AG09309 (cell line): Measurements from ENCODE around the gene CNTN4.

Experiments used
- DNase-seq: peaks from one replicate; pipeline ENCODE4 v3.0.0-alpha.2; 2010; ENCODE audit warnings: low read depth
- H3K4me3 ChIP-seq: 2 replicates; pipeline ENCODE4 v1.5.1; 2011; ENCODE audit warnings: mild to moderate bottlenecking, low read depth, low read length, moderate library complexity; ENCODE audit not compliant: control insufficient read depth
- TF ChIP-seq, protein P1 (sequence below): IDR thresholded peaks from 2 replicates; pipeline ENCODE4 v1.5.1; 2011; ENCODE audit warnings: mild to moderate bottlenecking, low read depth, low read length, inconsistent platforms; ENCODE audit not compliant: insufficient read depth, control insufficient read depth; ENCODE audit errors: missing control alignments

CNTN4 gene

DNA sequence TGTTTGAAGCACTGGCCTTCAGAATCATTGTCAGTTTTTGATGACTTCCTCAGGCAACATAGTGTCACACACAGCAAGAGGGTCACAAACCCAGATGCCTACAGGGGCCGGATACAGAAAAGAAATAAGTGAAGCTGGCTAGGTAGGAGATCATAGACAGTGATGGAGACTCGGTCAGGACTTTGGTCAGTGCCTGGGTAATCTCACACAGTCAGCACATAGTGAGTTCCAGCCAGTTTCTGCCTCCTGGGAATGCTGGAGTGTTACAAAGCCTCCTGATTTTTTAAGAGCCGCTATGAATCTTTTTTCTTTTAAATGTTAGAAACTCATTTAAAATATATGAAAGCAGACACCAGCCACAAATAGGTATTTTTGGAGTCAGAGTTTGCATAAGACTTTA is 612.4 kb downstream of the CNTN4 start:
- TF ChIP-seq, protein P1, sequence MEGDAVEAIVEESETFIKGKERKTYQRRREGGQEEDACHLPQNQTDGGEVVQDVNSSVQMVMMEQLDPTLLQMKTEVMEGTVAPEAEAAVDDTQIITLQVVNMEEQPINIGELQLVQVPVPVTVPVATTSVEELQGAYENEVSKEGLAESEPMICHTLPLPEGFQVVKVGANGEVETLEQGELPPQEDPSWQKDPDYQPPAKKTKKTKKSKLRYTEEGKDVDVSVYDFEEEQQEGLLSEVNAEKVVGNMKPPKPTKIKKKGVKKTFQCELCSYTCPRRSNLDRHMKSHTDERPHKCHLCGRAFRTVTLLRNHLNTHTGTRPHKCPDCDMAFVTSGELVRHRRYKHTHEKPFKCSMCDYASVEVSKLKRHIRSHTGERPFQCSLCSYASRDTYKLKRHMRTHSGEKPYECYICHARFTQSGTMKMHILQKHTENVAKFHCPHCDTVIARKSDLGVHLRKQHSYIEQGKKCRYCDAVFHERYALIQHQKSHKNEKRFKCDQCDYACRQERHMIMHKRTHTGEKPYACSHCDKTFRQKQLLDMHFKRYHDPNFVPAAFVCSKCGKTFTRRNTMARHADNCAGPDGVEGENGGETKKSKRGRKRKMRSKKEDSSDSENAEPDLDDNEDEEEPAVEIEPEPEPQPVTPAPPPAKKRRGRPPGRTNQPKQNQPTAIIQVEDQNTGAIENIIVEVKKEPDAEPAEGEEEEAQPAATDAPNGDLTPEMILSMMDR = no peak
- H3K4me3 ChIP-seq = no peak overlapping the region
- no peak for DNase-seq

DNA sequence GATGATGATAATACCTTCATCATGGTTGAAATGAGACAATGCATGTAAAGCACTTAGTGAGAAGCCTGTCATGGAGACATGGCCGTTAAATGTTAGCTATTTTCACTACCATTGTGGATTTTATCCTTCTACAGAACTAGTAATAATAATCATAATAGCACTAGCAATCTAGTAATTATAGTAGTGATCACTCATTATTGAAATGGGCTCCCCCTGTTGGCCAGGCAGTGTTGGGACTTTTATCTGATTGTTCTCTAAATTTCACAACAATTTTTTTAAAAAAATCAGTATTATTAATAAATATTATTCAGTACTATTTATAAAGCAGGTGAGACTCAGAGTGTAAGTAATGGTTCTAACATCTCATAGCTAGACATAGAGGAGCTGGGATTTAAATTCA is 615.3 kb downstream of the CNTN4 start:
- DNase-seq = no peak
- H3K4me3 ChIP-seq = no peak overlapping the region
- TF ChIP-seq, protein P1 = no peak

- no peak for DNase-seq
- no peak overlapping the region for H3K4me3 ChIP-seq
- TF ChIP-seq, protein P1 = no peak
These were observed 616.2 kb downstream of the CNTN4 start for GRCh38 chr3:2714834-2715233.

DNA sequence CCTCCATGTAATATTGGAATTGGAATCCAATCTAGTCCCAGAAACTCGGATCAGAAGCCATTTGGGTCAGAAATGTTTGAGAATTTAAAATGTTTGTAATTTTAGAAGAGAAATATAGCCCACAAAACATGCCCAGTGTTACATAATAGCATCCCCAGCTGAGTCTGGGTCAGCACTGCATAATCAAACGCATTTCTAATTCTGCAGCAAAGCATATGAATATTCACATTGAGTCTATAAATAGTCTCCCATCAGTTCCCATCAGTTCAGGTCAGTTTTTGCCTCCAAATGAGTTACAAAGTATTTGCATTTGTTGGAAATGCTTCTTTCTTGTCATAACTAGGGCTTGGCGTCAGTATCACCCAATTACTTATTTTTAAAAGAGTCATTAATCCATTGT is 628.4 kb downstream of the CNTN4 start:
- H3K4me3 ChIP-seq = no peak overlapping the region
- no peak for DNase-seq
- TF ChIP-seq, protein P1 = no peak

DNA sequence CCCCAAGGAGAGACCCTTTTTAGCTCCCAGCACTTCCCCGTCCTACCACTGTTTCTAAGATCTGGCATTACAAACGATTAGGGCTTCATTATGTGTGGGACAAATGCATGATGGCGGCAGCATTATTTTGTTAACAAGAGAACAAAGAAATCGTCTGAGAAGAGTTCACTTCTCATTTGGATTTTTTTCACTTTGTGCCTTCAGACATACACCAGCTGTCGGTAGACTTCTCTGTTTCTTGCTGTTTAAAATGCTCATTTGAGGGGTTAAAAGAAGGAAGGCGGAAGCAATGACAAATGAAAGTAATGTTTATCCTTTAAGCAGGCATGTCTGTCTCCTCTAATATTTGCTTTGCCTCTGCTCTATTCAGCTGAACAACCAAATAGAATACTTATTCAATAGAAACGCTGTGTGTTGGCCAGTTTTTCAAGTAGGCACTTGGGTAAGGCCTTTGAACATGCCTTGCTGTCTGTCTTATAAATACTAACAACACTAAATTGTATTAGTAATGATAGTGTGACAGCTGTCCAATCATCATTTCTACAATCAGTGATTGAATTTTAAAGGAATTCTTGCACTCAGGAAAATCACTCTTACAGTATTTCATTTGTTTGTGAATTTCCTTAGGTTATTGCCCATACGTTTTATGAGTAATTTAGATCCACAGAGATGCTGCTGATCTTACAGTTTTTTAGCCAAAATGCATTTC is 629.1 kb downstream of the CNTN4 start:
- TF ChIP-seq, protein P1 = no peak
- no peak for DNase-seq
- no peak overlapping the region for H3K4me3 ChIP-seq

DNA sequence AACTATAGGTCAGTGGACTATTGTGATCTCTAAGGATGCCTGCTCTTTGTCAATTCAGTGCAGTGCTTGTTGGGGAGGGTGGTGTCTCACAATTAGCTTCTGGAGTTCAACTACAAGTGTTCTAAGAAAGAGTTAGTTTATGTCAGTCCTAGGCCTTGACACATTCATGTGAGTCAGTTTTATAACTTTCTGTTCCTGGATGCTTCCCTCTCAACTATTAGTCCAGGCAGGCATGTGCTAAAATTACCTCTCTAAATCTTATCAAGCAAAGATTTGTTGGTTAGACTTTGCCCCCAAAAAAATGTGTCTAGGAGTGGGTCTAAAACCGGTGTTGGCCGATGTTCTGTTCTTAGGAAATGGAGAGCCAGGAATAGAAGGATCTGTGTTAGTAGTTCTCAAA is 633.2 kb downstream of the CNTN4 start:
- H3K4me3 ChIP-seq = no peak overlapping the region
- TF ChIP-seq, protein P1 = no peak
- no peak for DNase-seq
